Ectodermal cell (in vitro differentiated cells): Measurements from ENCODE around the gene MSRB3.

Experiments used
- H3K27ac ChIP-seq: 2 replicates; pipeline ENCODE4 v1.7.0; 2013; ENCODE audit warnings: mild to moderate bottlenecking, low read depth, low read length; ENCODE audit not compliant: insufficient read depth, poor library complexity, severe bottlenecking
- H3K27me3 ChIP-seq: 2 replicates; pipeline ENCODE4 v1.7.0; 2013; ENCODE audit warnings: mild to moderate bottlenecking, low read length; ENCODE audit not compliant: insufficient read depth, control insufficient read depth, poor library complexity, severe bottlenecking
- H3K36me3 ChIP-seq: one replicate; pipeline ENCODE4 v1.7.0; 2013; ENCODE audit warnings: low read length; ENCODE audit not compliant: control insufficient read depth, insufficient read depth
- H3K4me1 ChIP-seq: one replicate; pipeline ENCODE4 v1.7.0; 2013; ENCODE audit warnings: low read length; ENCODE audit not compliant: control insufficient read depth, insufficient read depth
- H3K4me3 ChIP-seq: 2 replicates; pipeline ENCODE4 v1.7.0; 2013; ENCODE audit warnings: low read depth, low read length, control low read depth; ENCODE audit not compliant: insufficient read depth
- H3K9me3 ChIP-seq: 2 replicates; pipeline ENCODE4 v1.7.0; 2013; ENCODE audit warnings: mild to moderate bottlenecking, low read length, moderate library complexity; ENCODE audit not compliant: control insufficient read depth
- WGBS, 2 experiments: methylation state at CpG; one replicate each; pipeline ENCODE4 v1.1.7; 2013; ENCODE audit warnings: missing lambda C conversion rate in 2 of 2; 5-methylcytosine and 5-hydroxymethylcytosine counted together

Gene MSRB3

DNA sequence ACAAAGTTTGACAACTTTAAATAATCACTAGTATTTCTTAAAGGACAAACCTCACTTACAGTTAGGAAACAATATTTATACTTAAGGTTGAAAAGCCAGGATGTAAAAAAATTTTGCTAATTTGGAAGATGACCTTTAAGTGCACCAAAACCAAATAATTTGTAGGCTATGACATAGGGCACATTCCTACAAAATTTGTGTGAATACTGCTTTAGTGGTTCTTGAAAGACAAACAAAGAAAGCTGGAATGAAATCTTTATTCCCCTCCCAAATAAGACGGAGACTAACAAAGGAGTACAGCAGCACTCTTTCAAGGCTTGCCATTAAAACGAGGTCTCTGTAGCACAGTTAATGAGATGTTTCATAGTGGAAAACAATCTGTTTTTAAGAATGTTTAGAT is 45.6 kb downstream of the MSRB3 start:
- Histone ChIP-seq H3K4me1 (no peaks in the 10 kb centered on the region), H3K27ac (no peak overlapping the region), H3K4me3 (no peak overlapping the region), H3K36me3 (no peaks in the 10 kb centered on the region), H3K9me3 (no peaks in the 10 kb centered on the region), H3K27me3 (no peaks in the 10 kb centered on the region)
- 61% methylated on average over 2 of the region's 2 CpGs; no CpG with 5 or more reads in 1 of the 2 experiments for WGBS, 2 experiments

DNA sequence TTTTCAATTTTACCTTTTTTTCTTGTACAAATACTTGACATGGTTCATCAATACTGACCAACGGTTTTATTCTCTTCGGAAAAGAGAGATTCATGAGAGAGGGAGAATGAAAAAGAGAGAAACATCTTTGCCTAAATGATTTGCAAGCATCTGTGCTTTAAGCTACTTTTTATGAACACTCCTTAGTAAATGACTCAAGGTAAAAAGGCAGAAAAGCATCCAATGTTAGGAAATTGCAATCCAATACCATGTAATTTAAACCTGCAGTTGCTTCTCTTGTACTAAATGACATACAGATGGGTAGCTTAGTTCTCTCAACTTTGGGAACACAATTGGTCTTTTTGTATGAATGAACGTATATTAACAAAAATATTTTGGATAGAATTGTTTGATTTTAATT is 46.1 kb downstream of the MSRB3 start:
- H3K36me3 ChIP-seq = no peaks in the 10 kb centered on the region
- H3K9me3 ChIP-seq = no peaks in the 10 kb centered on the region
- no peaks in the 10 kb centered on the region for H3K27me3 ChIP-seq
- H3K4me1 ChIP-seq = no peaks in the 10 kb centered on the region
- no peak overlapping the region for H3K27ac ChIP-seq
- no peak overlapping the region for H3K4me3 ChIP-seq
- 92 to 100% methylated on average over 2 of the region's 3 CpGs for WGBS, 2 experiments

DNA sequence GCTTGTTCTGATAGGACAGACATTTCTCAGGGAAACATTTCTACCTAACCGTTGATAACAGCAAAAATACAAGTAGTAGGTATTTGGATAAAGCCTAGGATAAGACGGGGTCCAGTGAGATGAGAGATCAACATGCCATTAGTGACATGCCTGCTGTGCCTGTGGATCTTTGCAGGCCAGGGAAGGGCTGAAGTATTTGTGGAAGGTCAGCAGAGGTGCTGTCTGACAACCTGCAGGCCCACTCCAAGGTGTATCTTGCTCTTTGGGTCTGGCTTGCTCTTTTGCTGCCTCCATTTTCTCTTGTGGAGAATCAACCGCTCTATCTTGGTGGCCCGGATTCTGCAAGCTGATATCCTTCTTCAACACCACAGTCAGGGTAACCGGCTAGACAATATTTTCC is 46.7 kb downstream of the MSRB3 start:
- H3K9me3 ChIP-seq = no peaks in the 10 kb centered on the region
- H3K27ac ChIP-seq = no peak overlapping the region
- H3K36me3 ChIP-seq = no peaks in the 10 kb centered on the region
- H3K4me1 ChIP-seq = no peaks in the 10 kb centered on the region
- WGBS, 2 experiments = 93 to 96% methylated on average over 5 of the region's 5 CpGs
- no peaks in the 10 kb centered on the region for H3K27me3 ChIP-seq
- H3K4me3 ChIP-seq = no peak overlapping the region

GRCh38 chr12:65326616-65327015 is 48.1 kb downstream of the MSRB3 start:
- 76 to 85% methylated on average over 4 to 5 of the region's 5 CpGs for WGBS, 2 experiments
- Histone ChIP-seq H3K27me3 (no peaks in the 10 kb centered on the region), H3K4me3 (no peak overlapping the region), H3K4me1 (no peaks in the 10 kb centered on the region), H3K36me3 (no peaks in the 10 kb centered on the region), H3K27ac (no peak overlapping the region), H3K9me3 (no peaks in the 10 kb centered on the region)

- no peaks in the 10 kb centered on the region for H3K4me1 ChIP-seq
- WGBS, 2 experiments = 90 to 94% methylated on average over 8 to 10 of the region's 10 CpGs
- H3K36me3 ChIP-seq = no peaks in the 10 kb centered on the region
- H3K4me3 ChIP-seq = no peak overlapping the region
- no peaks in the 10 kb centered on the region for H3K27me3 ChIP-seq
- no peaks in the 10 kb centered on the region for H3K9me3 ChIP-seq
- H3K27ac ChIP-seq = no peak overlapping the region
Measured at GRCh38 chr12:65327207-65328076, 49.0 kb downstream of the MSRB3 start.

GRCh38 chr12:65329721-65330120 is 51.2 kb downstream of the MSRB3 start:
- Histone ChIP-seq H3K27ac (no peak overlapping the region), H3K4me1 (no peaks in the 10 kb centered on the region), H3K4me3 (no peak overlapping the region), H3K27me3 (no peaks in the 10 kb centered on the region), H3K36me3 (no peaks in the 10 kb centered on the region), H3K9me3 (no peaks in the 10 kb centered on the region)
- 92 to 97% methylated on average over 2 of the region's 3 CpGs for WGBS, 2 experiments

DNA sequence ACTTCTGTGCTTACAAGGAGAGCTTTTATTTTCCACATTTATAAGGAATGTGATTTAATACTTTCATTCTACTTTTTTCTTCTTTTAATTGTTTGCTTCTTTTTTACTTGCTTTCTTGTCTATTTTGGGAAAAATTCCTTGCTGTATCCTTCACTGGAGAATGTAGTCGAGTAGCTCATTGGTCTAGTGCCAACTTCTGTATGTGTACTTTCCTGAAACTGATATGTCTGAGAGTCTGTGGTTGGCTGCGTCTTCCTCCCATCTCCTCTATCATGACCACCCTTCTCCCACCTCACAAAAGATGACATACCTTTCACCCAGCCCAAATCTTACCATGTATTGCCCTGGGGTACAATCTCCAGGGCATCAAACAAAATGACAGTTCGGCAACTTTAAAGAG is 51.8 kb downstream of the MSRB3 start:
- Histone ChIP-seq H3K4me3 (no peak overlapping the region), H3K27ac (no peak overlapping the region), H3K36me3 (no peaks in the 10 kb centered on the region), H3K27me3 (no peaks in the 10 kb centered on the region), H3K4me1 (no peaks in the 10 kb centered on the region), H3K9me3 (no peaks in the 10 kb centered on the region)
- WGBS, 2 experiments = 92 to 100% methylated on average over 3 of the region's 3 CpGs

DNA sequence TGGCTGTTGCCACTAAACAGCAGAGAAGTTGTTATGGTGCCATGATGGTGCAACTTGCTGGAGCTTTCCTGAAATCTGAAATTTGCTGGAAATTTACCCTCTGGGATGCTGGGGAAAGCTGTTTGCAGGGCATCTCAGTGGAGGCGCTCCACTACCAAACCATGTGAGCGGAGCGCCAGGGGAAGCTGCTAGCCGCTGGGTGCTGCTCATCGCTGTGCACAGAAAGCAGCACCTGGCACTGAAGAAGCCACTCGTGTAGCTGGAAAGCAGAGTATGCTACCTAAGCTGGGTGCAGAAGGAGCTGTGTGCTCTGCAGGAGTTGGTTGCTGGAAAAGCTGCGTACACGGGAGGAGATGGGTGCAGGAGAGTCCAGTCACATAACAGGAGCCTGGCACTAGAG is 53.0 kb downstream of the MSRB3 start:
- Histone ChIP-seq H3K36me3 (no peaks in the 10 kb centered on the region), H3K27ac (no peak overlapping the region), H3K4me1 (no peaks in the 10 kb centered on the region), H3K27me3 (no peaks in the 10 kb centered on the region), H3K9me3 (no peaks in the 10 kb centered on the region), H3K4me3 (no peak overlapping the region)
- WGBS, 2 experiments = 94% methylated on average over 8 of the region's 8 CpGs

DNA sequence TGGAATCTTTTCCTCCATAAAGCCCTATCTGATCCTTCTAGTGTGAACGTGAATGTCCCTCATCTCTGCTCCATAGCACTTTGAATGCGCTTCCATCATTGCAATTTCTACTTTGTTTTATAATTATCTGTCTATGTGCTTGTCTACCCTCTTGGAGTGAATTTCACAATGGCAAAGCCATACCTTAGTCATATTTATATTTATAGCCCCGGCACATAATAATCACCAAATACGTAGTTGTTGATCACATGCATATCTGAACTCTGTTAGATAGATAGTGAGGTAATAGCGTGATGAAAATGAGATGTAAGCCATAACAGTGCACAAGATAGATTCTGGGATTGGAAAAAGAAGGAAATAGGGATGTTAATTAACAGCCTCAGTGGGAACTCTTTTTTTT is 55.2 kb downstream of the MSRB3 start:
- no peaks in the 10 kb centered on the region for H3K9me3 ChIP-seq
- 89% methylated on average over 4 to 5 of the region's 5 CpGs for WGBS, 2 experiments
- H3K36me3 ChIP-seq = no peaks in the 10 kb centered on the region
- no peaks in the 10 kb centered on the region for H3K27me3 ChIP-seq
- H3K4me1 ChIP-seq = no peaks in the 10 kb centered on the region
- H3K27ac ChIP-seq = no peak overlapping the region
- no peak overlapping the region for H3K4me3 ChIP-seq

GRCh38 chr12:65334521-65334920 is 56.0 kb downstream of the MSRB3 start:
- Histone ChIP-seq H3K36me3 (no peaks in the 10 kb centered on the region), H3K9me3 (no peaks in the 10 kb centered on the region), H3K4me1 (no peaks in the 10 kb centered on the region), H3K27me3 (no peaks in the 10 kb centered on the region), H3K4me3 (no peak overlapping the region), H3K27ac (no peak overlapping the region)
